Activated T-cell treated with anti-CD3 and anti-CD28 coated beads for 4 hours (primary cell): ENCODE data around the gene RHBDL2.
"Not testable (repeated sequence)": the region's sequence is repeated elsewhere in the genome, so short reads cannot be mapped to it uniquely, and the experiment has no call there.

ENCODE experiments used
- DNase-seq: peaks from one replicate; pipeline ENCODE4 v3.0.0-alpha.2; 2020

Gene RHBDL2

DNA sequence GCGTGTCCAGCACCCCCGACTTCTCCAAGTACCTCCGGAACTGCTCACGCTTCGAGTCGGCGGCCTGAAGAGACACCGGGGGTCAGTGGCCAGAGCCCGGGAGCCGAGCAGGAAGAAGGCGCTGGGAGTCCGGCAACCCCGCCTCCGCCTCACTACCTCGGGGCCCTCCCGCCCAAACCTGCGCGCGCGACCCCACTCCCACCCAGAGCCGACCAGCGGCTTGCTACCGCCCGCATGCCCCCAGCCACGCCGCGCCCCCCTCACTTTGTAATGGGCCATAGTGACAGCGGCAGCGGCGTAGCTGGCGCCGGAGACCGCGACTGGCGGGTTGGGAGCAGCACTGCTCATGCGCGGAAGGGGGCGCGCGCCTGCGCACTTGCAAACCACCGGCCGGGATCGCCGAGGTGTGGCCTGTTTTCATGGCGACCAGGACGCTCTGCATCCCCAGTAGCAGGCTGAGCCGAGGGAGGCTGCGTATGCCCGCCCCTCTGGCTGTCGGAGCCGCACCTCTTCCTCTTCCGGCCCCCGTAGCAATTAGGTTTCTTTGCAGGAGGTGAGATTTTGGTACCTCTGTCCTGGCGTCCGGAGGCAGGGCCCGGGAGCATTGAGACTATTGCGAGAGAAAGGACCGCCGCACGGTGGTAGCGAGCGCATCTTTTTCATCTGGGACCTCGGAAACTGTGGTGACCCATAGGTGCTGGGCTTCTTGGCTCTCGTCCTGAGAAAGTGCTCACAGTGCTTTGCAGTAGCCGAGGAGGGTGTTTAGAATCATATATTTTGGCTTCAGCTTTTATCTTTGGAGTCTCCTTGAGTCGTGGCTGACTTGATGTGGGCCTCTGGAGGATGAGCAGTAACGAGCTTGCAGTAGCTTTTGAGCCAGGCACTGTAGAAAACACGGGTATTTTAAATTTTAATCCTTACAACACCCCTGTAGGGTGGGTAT, 68.3 kb downstream of the RHBDL2 start, which contains the start of gene MYCBP:
Gene MYCBP (minus strand): TSS at position 322 of the 943 bp plus-strand sequence. CDS start 43 bp downstream, at position 279.
- DNase-seq, result peak; percentile 93

DNA sequence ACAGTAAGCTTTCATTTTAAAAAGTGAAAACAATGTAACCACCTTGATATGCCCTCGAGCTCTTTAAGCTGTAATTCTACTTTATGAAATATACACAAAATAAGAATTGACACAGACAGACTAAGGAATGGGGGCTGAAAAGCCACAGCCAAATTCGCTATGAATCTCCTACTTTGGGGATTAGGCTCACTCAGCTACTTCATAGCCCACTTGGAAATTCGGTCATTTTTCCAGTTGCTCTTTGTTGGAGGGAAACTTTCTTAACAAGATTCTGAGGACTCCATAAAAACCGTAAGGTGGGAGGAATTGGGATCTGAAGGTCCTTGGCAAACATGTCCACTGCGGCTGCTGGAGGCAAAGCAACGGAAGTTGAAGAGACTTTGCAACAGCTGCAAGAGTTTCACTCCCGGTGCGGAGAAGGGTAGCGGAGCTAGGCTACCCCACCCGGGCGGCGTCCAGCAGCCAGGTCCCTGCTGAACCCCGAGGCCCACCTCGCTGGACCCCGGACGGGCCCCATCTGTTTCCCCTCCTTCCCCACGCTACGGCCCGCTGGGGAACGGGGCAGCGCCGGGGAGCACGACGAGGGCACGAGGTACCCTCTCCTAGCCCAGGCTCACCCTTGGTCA, 69.1 kb downstream of the RHBDL2 start:
- DNase-seq, result no peak

DNA sequence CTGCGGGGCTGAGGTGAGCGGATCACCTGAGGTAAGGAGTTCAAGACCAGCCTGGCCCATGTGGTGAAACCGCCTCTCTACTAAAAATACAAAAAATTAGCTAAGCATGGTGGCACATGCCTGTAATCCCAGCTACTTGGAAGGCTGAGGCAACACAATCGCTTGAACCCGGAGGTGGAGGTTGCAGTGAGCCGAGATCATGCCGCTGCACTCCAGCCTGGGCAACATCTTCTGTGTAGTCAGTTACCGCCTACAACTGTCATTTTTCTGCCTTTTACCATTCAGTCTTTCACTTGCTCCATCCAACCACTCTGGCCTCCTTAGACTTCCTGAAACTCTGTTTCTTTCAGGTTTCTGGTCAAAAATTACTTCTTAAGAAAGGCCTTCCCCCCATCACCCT, 70.6 kb downstream of the RHBDL2 start:
- DNase-seq, result no peak

DNA sequence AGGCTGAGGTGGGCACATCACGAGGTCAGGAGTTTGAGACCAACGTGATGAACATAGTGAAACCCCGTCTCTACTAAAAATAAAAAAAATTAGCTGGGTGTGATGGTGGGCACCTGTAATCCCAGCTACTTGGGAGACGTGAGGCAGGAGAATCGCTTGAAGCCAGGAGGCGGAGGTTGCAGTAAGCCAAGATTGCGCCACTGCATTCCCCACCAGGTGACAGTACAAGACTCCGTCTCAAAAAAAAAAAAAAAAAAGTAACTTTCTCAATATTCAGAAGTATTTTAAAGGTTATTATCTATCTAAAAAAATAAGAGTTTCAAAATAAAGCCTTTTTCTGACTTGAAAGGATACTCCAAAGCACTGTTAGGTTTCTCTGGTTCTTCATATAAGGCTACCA, 74.4 kb downstream of the RHBDL2 start:
- no peak for DNase-seq

DNA sequence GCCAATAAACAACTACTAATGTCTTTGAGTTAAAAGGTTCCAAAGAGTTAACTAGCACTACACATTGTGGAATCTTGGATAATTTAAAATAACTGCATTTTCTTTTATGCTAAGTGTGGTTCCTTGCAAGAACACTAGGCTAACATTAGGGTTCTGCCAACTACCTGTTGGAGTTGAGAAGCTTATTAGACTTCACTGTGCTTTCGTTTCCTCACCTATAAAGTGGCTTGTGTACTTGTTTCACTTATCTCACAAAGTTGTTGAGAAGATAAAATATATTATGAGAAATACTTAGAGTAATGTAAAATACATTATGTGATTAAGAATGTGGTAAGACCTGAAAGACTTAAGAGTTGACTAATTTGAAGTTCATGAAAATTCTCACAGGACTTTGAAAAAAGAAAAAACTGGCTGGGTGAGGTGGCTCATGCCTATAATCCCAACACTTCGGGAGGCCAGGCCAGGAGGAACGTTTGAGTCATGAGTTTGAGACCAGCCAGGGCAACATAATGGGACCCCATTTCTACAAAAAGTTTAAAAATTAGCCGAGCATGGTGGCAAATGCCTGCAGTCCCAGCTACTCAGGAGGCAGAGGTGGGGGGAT, 76.4 kb downstream of the RHBDL2 start:
- no peak for DNase-seq

DNA sequence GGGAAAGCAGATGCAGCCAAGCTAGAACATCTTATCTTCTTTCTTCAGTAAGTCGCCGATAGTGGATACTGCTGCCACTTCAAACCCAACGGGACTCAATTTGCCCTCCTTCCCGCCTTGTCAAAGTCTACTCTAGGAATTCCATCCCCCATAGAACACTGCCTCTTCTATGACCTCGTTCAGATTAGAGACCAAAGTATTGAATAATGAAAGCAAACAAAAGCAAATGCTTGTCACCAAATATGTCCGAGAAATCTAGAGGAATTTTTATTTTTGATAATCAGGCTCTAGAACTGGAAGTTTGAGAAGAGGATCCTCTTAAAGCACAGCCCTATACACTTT, 81.2 kb downstream of the RHBDL2 start:
- DNase-seq, result no peak

DNA sequence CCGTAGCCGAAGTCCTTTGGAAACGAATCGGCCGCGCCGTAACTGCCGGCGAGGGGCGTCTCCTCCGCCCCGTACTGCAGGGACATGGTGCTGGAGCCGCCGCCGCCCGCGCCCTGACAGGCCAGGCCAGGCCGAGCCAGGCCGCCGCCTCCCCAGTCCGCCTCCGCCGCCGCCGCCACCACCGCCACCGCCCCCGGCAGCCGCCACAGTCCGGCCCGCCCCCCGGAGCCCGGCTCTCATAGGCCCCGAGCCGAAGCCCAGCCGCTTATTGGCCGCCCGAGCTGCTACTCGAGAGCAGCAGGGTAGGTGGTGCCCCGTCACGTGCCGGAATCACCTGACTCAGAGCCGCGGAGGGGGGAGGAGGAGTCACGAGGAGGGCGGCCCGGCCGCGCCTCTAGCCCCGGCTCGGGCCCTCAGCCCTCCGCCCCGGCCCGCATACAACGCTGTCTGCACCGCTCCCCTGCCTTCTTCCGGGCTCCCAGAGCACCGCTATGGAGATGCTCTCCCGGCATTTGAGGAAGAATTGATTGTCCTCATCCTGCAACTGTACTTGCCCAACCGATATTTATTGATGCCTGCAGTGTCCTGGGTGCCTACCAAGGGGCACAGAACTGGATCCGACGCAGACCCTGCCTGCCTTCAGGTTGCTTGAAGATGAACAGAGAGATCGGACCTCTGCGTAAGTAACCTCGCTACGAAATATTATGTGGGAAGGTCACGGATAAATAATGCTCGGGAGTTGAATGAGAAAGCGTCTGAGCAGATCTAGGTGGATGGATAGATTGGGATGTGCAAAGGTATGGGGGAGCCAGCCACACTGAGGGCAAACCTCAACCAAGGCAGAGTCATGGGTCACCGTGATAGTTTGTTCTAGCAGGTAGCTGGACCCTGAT, 81.8 kb downstream of the RHBDL2 start, which contains the start of gene RRAGC:
Gene RRAGC (minus strand): TSS at position 212 of the 893 bp plus-strand sequence. CDS start 126 bp downstream, at position 86.
- DNase-seq, result peak; percentile 96

DNA sequence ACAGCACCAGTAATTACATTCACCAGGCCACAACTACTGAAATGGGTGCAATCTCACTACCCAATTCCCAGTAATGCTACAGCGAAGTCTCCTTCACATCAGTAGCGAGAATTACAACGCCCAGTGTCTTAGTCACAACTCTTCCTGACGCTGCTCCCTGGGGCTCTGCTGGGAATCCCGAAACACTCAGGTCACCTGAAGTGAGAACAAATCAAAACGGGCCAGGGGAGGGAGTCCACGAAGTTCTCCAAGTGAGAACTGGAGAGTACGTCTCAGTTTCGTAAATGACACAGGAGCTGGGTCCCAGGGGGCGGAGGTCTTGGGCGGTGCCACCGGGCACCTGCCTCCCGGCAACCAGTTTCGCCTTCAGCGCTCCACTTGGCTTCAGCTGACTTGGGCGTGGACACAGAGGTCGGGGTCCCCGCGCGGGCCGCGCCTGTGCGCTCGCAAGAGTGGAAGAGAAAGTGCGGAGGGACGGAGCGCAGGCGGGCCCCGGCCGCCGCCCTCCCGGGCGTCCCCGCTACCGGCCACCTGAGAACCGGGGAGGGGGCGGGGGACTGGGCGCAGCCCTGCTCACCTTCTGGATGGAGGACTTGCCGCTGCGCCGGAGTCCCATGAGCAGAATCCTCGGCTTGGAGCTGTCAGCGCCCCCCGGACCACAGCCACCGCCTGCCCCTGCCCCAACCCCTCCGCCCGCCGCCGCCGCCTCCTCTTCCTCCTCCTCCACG, 82.6 kb downstream of the RHBDL2 start:
- DNase-seq, result peak; percentile 30

DNA sequence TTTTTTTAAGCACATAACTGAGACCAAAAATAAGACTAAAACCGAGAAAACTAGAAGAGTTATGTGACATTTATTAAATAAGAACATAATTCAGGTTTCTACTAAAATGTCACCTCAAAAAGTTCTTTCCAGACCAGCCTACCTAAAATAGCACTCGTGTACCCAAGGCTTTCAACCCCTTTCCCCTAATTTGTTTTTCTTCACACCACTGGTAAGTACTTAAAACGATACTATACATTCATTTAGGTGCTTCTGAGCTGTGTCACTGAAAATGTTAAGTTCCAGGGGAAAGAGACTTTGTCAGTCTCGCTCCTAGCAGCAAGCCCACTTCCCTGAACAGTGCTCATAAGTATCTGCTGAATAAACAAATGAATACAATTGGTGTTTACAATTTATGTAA, 88.8 kb downstream of the RHBDL2 start:
- DNase-seq, result no peak

DNA sequence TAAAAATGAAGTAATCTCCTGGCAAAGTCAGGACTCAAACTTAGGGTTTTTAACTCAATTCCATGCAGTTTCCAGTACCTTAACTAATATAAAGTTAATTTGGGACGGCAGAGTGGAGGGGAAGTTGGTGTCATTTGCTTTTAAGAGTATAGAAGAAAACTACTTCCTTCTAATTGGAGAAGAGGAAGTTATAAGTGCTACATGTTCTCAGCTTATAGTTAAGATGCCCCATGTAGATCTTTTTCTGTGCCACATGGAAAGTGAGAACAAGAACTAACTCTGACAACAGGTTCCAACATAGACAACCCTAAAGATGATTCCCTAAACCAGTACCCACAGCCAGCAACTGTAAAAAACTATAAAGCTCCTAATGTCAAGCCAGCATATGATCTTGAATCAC, 93.6 kb downstream of the RHBDL2 start:
- DNase-seq, result no peak

DNA sequence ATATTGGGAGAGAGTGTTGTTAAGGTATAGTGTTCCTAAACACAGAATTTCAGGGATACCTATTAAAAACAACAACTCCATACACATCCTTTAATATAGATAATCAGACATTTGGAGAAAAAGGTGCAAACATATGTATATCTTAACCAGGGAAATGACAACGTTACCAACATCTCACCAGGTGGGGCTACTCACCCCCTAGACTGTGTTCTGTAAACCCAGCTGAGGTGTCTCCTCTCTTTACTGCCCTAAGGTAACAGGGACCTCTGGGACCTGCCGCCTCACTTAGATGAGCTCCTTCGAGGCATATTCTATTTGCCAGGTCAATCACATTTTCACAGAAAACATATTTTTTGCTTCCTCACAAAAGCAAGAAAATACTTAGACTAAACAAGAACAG, 95.4 kb downstream of the RHBDL2 start:
- no peak for DNase-seq

DNA sequence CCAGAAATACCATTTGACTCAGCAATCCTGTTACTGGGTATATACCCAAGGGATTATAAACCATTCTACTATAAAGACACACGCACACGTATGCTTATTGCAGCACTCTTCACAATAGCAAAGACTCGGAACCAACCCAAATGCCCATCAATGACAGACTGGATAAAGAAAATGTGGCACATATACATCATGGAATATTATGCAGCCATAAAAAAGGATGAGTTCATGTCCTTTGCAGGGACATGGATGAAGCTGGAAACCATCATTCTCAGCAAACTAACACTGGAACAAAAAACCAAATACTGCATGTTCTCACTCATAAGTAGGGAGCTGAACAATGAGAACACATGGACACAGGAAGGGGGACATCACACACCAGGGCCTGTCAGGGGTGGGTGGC, 96.5 kb downstream of the RHBDL2 start:
- not testable (repeated sequence) for DNase-seq

DNA sequence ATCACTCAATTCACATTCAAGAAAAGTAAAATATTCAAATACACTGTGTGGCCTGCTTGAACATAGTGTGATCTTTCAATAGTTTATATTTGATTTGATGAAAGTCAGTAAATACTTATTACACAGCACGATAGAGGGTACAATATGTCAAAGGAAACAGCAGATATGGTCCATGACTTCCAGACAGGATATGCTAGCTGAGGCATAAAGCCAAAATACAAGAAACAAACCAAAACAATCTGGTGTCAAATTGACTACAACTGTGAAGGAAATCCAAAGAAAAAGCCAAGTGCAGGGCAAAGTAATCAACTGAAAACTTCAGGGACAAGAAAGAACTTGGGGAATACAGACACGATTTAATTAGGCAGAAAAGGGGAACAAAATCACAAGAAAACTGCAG, 101.3 kb downstream of the RHBDL2 start:
- no peak for DNase-seq

DNA sequence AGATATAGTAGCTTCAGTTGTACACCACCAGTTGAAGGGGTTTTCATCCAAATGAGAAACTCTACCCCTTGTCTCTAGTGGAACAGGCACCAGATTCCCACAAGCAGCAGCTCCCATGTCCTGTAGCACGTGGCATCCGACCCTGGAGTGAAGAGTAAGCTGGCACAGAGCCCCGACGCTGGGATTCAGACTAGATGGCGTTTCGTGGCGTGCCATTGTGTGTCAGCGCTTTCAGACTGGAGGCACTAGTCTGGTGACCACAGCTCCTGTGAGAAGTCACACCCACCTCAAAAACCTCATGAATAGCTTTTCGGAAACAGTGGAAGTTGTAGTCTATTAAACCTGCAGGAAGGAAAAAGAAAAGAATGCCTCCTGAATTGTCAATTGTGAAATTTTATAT, 102.3 kb downstream of the RHBDL2 start:
- no peak for DNase-seq

DNA sequence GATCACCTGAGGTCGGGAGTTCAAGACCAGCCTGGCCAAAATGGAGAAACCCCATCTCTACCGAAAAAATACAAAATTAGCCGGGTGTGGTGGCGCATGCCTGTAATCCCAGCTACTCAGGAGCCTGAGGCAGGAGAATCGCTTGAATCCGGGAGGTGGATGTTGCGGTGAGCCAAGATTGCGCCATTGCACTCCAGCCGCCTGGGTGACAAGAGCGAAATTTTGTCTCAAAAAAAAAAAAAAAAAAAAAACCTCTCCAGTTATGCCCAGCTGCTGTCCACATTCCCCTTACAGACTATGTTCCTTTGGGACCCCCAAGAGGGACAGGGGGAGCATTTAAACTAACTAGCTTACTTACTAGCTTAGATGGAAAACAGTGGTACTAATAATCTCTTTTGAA, 105.3 kb downstream of the RHBDL2 start:
- not testable (repeated sequence) for DNase-seq
